GM12878 (cell line): ENCODE data around the gene HOXD3.

ENCODE experiments used
- ESRRA ChIP-seq: IDR thresholded peaks from 2 replicates; pipeline ENCODE4 v1.6.1; 2012; ENCODE audit warnings: mild to moderate bottlenecking, low read length, improper control_type of control experiment
- KAT2A ChIP-seq: conservative IDR thresholded peaks from 2 replicates; pipeline ENCODE4 v1.6.1; 2011; ENCODE audit warnings: low read depth, low read length; ENCODE audit not compliant: control insufficient read depth
- SMAD5 ChIP-seq: IDR thresholded peaks from 2 replicates; pipeline ENCODE4 v1.6.1; 2016; ENCODE audit warnings: antibody characterized with exemption, low read depth
- STAT3 ChIP-seq: IDR thresholded peaks from 2 replicates; pipeline ENCODE4 v1.6.1; 2011; ENCODE audit warnings: low read depth, low read length, improper control_type of control experiment
- ZNF274 ChIP-seq: IDR thresholded peaks from one replicate; pipeline ENCODE4 v1.8.0; 2011; ENCODE audit not compliant: insufficient read length, insufficient read depth
- TF ChIP-seq, protein P1 (sequence below): fragments of 150-350 bp; IDR thresholded peaks from 2 replicates; pipeline ENCODE4 v1.6.1; 2014; ENCODE audit warnings: mild to moderate bottlenecking, low read depth, low read length

DNA sequence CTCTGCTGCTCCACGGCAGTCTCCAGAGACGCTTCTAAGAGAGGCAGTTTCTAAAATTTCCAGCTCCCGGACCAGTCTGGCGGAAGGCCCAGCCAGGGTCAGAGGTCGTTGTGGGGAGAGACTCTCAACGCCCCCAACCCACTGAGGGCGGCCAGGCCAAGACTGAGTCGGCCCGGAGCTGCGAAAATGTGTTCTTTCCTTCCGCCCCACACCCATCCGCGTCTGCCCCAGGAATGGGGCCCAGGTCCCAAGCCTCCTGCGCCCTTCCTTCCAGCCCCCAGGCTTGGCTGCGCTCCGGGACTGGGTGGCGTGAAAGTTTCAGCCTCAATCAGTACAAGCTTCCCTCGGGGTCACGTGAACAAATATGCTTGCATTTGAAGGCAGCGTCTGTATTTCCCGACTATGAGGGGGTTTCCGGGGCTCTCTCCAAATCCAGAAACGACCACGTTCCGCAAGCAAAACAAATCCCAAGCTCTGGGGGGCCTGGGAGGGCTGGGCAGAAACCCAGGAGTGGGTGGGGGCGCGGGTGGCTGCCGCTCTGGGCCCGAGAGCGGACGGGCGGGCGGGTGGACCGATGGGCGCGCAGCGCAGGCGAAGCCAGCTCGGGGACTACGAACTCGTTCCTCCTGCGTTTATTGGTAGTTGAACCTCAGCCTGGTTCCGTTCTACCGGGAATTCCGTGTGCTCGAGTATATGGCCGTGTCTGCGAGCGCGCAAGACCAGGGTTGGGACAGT, 3.3 kb downstream of the HOXD3 start:
- TF ChIP-seq KAT2A: no peak
- TF ChIP-seq STAT3: no peak
- TF ChIP-seq SMAD5: no peak
- TF ChIP-seq, protein P1, sequence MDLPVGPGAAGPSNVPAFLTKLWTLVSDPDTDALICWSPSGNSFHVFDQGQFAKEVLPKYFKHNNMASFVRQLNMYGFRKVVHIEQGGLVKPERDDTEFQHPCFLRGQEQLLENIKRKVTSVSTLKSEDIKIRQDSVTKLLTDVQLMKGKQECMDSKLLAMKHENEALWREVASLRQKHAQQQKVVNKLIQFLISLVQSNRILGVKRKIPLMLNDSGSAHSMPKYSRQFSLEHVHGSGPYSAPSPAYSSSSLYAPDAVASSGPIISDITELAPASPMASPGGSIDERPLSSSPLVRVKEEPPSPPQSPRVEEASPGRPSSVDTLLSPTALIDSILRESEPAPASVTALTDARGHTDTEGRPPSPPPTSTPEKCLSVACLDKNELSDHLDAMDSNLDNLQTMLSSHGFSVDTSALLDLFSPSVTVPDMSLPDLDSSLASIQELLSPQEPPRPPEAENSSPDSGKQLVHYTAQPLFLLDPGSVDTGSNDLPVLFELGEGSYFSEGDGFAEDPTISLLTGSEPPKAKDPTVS: no peak
- TF ChIP-seq ESRRA: no peak
- TF ChIP-seq ZNF274: no peak
